GM18508 (cell line): ENCODE measurements around the gene FLOT1.

ENCODE experiments used
- ATAC-seq: cut with Tn5 transposase; IDR thresholded peaks from one replicate; pipeline ENCODE4 v1.9.1; 2021; ENCODE audit warnings: moderate number of reproducible peaks; ENCODE audit not compliant: insufficient read depth, unreplicated experiment

Gene FLOT1

DNA sequence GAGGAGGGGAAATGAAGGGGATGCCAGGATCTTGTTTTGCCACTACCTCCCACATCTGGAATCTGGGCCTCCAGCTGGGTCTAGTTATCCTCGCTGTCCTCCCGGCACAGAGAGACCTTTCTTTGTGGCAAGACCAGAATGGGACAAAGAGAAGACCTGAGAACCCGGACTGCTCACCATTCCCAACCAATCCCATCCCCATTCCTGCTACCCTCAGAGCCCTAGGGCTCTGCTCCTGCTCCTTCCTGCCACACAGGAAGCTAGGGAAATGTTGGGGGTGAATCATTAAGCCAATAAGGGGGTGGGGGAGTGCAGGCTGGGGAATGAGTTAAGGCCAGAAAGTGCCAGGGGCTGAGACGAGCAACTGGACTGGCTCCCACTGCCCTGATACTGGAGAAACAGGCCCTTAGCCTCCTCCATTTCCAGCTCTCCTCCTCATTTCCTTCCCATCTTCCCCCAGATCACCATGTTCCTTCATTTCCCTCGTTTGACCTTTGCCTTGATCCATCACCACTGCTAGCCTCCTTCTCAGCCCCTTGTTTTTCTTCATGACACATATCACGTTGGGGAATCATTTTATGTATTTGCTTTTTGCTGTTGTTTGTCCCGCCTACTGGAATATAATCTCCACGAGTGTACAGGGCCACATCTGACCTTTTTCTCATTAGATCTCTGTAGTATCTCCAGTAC, 6.5 kb upstream of the FLOT1 start:
- no peak for ATAC-seq

DNA sequence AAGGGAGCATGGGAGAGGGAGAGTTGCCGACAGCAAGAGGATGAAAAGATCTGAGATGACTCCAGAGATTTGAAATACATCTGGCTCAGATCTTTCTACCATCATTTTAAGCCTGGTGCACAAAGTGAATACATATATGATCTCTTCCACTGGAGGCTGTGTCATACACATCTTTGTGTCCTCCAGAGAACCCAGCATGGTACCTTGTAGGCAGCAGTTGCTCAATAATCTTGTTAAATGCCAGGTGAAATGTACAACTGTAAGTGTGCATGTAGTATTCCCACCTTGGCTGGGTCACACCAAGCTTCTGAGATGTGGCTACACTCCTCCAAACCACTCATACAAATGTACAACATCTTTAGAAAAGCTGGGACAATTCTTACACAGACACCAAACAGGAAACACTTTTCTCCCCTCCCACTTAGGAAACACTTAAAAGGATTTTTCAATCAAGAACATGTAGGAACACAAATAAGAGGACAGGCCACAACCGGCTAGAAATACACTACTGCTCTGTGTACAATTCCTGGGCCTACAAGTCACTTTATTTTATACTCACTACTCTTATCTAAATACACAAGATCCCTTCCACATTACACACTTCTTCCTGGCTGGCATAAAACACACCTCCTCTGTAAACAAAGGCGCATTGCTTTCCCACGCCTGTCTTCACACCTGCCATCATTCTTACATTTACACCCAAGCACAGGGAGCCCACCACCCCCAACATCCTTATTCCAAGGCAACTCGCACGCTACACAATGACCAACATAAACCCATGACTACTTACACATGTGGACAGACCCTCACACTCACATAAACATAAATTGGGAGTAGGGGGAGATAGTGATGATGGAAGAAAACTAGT, 5.6 kb upstream of the FLOT1 start:
- no peak for ATAC-seq

GRCh38 chr6:30747300-30747687, 4.8 kb upstream of the FLOT1 start:
- no peak for ATAC-seq

GRCh38 chr6:30744054-30744805, 1.7 kb upstream of the FLOT1 start, which contains the start of gene IER3:
TSS of gene IER3 (minus strand) at chr6:30744547. CDS start at chr6:30744518, 29 bp downstream.
- ATAC-seq = no peak

DNA sequence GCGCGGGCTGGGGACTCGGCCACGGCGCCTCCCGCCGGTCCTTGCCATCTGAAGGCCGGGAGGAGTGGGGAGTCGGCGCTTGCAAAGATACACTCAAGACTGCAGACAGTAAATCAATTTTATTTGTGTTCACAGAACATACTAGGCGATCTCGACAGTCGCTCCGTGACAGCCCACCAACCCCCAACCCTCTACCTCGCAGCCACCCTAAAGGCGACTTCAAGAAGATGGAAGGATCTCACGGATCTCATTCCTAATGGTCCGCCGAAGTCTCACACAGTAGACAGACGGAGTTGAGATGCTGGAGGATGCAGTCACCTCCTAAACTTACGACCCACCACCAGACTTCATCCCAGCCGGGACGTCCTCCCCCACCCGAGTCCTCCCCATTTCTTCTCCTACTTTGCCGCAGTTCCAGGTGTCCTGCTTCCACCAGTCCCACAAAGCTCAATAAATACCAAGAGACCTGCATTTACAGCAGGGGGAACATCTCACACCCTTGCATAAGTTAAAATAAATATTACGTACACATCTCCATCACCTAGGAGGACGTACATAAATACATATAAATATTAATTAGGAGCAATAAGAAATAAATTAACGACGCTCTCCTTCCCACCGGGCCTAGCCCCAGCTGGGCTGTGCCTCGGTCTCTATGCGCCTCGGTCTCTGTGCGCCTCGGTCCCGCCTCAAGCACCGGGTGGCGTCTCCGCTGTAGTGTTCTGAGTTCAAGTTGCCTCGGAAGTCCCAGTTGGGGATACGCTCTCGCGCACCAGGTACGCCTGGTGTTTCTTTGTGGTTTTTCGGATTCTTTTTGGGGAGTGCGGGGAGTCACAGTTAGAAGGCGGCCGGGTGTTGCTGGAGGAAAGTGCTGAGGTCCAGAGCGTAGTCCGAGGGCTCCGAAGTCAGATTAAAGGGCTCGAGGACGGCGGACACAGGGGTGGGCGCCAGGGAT, 889 bp upstream of the FLOT1 start:
- no peak for ATAC-seq

DNA sequence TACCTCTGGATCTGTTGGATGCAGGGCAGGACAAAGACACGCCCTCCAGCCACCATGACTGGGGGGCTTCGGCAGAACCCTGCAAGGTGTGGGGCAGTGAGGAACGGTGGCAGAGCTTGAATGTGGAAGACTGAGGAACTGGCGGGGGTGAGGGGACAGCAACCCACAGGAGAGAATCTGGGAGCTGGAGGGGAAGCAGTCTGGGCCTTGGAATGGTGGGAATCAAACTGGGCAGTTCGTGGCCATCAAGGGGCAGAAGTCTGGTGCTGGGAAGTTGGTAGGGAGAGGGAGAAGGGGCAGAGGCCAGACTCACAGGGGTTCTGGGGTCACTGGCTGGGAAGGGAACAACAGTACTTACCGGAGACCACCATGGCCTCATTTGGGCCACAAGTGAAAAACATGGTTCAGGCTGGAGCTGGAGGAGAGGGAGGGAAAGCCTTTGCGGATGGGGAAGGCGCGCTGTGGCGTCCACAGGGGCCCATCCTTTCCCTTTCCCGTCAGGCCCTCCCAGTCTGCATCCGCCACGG, 635 bp downstream of the FLOT1 start:
- ATAC-seq = no peak

DNA sequence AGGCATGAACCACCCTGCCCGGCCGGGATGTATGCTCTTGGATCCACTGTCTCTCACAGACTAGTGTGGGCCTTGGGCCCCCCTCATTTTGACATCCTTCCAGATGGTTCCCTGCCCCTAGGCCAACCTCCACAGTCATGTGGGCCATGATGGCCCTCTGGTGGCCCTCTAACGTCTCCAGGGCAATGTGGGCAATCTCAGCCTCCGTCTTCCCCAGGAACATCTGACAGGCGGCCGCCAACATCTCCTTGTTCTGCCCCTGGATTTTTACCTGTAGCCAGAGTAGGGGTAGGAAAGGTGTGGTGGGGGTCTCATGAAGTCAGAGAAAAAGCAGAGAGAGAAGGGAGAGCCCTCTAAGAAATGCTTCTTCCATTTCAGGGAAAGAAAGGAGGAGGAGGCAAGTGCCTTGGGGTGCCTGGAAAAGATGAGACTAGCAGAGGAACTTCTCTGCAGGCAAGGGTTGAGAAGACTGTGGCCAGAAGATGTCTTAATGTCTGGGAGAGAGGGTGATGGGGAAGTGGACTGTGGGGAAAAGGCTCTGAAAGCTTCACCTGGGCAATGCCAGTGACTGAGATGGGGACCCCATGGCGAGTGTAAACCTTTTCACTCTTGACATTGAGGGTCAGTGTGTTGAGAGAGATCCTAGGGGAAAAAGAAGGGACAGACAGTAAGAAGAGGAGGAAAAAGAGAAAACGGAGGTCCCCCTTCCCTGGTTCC, 1.3 kb downstream of the FLOT1 start:
- no peak for ATAC-seq

GRCh38 chr6:30740540-30740870, 2.0 kb downstream of the FLOT1 start:
- no peak for ATAC-seq

DNA sequence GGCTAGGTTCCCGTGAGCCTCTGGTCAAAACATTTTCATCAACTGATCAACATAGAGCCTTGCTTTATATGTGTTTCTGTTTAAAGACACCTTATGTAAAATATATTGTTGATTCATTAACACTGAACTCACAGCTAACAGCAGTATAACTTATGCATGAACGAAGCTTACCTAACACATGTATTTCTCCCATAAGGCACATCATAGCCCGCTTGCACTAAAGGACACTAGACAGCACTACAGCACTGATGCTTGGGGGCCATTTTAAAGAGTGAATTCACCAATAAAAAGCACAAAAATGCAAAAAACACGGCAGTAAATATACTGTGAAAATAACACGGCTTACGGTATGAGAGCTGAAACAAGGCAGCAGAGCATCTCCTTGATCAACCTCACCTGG, 4.0 kb downstream of the FLOT1 start:
- no peak for ATAC-seq

GRCh38 chr6:30735668-30736314, 6.7 kb downstream of the FLOT1 start:
- no peak for ATAC-seq

GRCh38 chr6:30732237-30732943, 10.1 kb downstream of the FLOT1 start:
- ATAC-seq = no peak

GRCh38 chr6:30730601-30731435, 11.7 kb downstream of the FLOT1 start:
- no peak for ATAC-seq

- no peak for ATAC-seq
Observed at GRCh38 chr6:30727920-30728553, 14.4 kb downstream of the FLOT1 start.

DNA sequence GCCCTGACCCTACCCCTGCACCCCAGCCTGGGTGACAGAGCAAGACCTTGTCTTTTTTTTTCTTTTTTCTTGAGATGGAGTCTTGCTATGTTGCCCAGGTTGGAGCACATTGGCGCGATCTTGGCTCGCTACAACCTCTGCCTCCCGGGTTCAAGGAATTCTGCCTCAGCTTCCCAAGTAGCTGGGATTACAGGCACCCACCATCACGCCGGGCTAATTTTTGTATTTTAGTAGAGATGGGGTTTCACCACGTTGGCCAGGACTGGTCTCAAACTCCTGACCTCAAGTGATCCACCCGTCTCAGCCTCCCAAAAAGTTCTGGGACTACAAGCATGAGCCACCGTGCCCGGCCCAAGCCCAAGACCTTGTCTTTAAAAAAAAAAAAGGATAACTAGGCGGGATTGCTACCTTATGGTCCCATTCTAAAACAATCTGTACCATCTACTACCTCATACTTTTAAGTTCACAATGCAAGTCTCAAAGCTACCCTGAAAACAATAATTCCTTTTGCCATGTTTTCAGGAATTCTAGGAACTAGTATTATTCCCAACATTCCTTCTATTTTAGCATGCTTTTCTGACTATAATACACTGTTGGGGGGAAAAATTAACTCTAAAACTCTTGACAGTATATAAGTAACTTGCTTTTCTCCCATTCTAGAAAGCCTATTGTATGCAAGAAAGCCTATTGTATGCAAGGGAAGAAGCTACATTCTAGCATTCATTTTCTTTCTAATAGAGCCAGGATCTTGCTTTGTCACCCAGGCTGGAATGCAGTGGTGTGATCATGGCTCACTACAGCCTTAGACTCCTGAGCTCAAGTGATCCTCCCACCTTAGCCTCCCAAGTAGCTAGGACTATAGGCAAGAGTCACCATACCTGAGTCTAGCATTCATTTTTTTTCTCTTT, 15.7 kb downstream of the FLOT1 start:
- ATAC-seq = no peak

- no peak for ATAC-seq
Observed at GRCh38 chr6:30725713-30726505, 16.6 kb downstream of the FLOT1 start.
